Activated CD8-positive, alpha-beta memory T cell treated with anti-CD3 and anti-CD28 coated beads for 48 hours (primary cell): ENCODE data around the gene IKZF1.

Experiments used
- DNase-seq, 3 experiments: peaks; one replicate each; pipeline ENCODE4 v3.0.0-alpha.2; 2020; ENCODE audit warnings: low read depth in 2 of 3, low spot score in 2 of 3

The IKZF1 gene

GRCh38 chr7:50369143-50370026 lies 64.9 kb downstream of the IKZF1 start:
- no peak for DNase-seq

GRCh38 chr7:50370884-50371283 lies 66.4 kb downstream of the IKZF1 start:
- DNase-seq, result no peak

GRCh38 chr7:50371551-50372021 lies 67.1 kb downstream of the IKZF1 start:
- no peak for DNase-seq

- no peak for DNase-seq
These were observed 68.4 kb downstream of the IKZF1 start for GRCh38 chr7:50372923-50373322.

GRCh38 chr7:50376056-50376820 lies 71.7 kb downstream of the IKZF1 start:
- no peak for DNase-seq

- no peak for DNase-seq
These were observed 72.8 kb downstream of the IKZF1 start for GRCh38 chr7:50377356-50377755.

GRCh38 chr7:50379082-50379481 lies 74.6 kb downstream of the IKZF1 start:
- no peak for DNase-seq

GRCh38 chr7:50379539-50379938 lies 75.0 kb downstream of the IKZF1 start:
- DNase-seq, result no peak

GRCh38 chr7:50382455-50382854 lies 77.9 kb downstream of the IKZF1 start:
- DNase-seq, result no peak

- DNase-seq, result no peak
These were observed 82.8 kb downstream of the IKZF1 start for GRCh38 chr7:50387351-50387750.

GRCh38 chr7:50389961-50390360 lies 85.4 kb downstream of the IKZF1 start:
- no peak for DNase-seq

- no peak for DNase-seq
These were observed 86.9 kb downstream of the IKZF1 start for GRCh38 chr7:50391386-50391785.

- DNase-seq, result no peak
These were observed 88.6 kb downstream of the IKZF1 start for GRCh38 chr7:50393076-50393475.

- no peak for DNase-seq
These were observed 89.2 kb downstream of the IKZF1 start for GRCh38 chr7:50393547-50394252.

- DNase-seq, result no peak
These were observed 89.8 kb downstream of the IKZF1 start for GRCh38 chr7:50394315-50394714.

- no peak for DNase-seq
These were observed 92.3 kb downstream of the IKZF1 start for GRCh38 chr7:50396856-50397255.

- DNase-seq, result no peak
These were observed 92.9 kb downstream of the IKZF1 start for GRCh38 chr7:50397320-50397970.

- DNase-seq, result no peak
These were observed 93.4 kb downstream of the IKZF1 start for GRCh38 chr7:50397971-50398324.

- DNase-seq, result no peak
These were observed 94.7 kb downstream of the IKZF1 start for GRCh38 chr7:50399206-50399605.

- no peak for DNase-seq
These were observed 95.1 kb downstream of the IKZF1 start for GRCh38 chr7:50399635-50400034.

GRCh38 chr7:50400114-50400513 lies 95.6 kb downstream of the IKZF1 start:
- no peak for DNase-seq
